Retinal pigment epithelial cell (primary cell): Measurements from ENCODE around the gene RTN4RL2.

Experiments used
- DNase-seq: peaks from one replicate; pipeline ENCODE4 v3.0.0-alpha.2; 2010; ENCODE audit warnings: low read depth
- H3K4me3 ChIP-seq: 2 replicates; pipeline ENCODE4 v1.5.1; 2011; ENCODE audit warnings: mild to moderate bottlenecking, low read length, control low read depth, moderate library complexity
- TF ChIP-seq, protein P1 (sequence below): conservative IDR thresholded peaks from 2 replicates; pipeline ENCODE4 v1.5.1; 2011; ENCODE audit warnings: low read depth, low read length, control low read depth, inconsistent platforms

RTN4RL2 gene

GRCh38 chr11:57458410-57459163, 1.7 kb upstream of the RTN4RL2 start:
- no peak overlapping the region for H3K4me3 ChIP-seq
- TF ChIP-seq, protein P1, sequence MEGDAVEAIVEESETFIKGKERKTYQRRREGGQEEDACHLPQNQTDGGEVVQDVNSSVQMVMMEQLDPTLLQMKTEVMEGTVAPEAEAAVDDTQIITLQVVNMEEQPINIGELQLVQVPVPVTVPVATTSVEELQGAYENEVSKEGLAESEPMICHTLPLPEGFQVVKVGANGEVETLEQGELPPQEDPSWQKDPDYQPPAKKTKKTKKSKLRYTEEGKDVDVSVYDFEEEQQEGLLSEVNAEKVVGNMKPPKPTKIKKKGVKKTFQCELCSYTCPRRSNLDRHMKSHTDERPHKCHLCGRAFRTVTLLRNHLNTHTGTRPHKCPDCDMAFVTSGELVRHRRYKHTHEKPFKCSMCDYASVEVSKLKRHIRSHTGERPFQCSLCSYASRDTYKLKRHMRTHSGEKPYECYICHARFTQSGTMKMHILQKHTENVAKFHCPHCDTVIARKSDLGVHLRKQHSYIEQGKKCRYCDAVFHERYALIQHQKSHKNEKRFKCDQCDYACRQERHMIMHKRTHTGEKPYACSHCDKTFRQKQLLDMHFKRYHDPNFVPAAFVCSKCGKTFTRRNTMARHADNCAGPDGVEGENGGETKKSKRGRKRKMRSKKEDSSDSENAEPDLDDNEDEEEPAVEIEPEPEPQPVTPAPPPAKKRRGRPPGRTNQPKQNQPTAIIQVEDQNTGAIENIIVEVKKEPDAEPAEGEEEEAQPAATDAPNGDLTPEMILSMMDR = peak; percentile 76
- no peak for DNase-seq

DNA sequence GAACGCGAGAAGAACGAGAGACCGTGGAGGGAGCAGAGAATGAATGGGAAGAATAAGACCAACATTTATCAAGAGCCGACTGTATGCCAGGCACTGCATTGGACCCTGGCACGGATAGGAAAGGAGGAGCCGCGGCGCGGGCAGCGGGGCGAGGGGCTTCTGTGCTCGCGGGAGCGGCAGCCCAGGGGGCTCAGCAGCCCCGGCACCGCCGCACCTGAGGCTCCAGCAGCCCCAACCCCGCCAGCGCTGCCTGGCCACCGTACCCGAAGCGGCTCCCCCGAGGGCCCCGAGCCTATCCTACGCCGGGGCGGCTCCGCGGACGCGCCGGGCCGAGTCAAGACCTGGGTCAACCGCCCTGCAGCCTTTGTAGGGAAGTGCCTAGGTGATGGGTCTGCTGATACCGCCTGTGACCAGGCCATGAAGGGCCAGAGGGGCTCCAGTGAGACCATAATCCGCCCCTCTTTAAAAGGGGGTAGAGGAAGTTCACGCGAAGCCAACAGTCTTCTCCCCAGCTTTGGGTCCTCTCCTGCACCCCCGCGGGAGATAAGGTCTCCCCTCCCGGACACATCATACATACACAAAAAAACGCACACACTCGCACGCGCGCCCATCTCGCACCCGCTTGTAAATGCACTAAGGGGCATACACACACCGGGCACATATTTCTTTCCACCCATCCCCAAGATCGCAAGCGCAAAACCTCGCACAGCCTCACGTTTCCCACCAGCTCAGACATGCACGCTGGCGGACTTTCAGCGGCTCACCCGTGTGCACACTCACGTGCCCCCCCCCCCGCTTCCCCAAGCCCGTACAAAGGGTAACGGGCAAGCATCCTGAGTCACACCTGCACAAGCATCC, 935 bp upstream of the RTN4RL2 start:
- TF ChIP-seq, protein P1 = no peak
- no peak overlapping the region for H3K4me3 ChIP-seq
- no peak for DNase-seq

GRCh38 chr11:57460758-57461749, 726 bp downstream of the RTN4RL2 start:
- TF ChIP-seq, protein P1 = no peak
- H3K4me3 ChIP-seq = no peak overlapping the region
- no peak for DNase-seq

DNA sequence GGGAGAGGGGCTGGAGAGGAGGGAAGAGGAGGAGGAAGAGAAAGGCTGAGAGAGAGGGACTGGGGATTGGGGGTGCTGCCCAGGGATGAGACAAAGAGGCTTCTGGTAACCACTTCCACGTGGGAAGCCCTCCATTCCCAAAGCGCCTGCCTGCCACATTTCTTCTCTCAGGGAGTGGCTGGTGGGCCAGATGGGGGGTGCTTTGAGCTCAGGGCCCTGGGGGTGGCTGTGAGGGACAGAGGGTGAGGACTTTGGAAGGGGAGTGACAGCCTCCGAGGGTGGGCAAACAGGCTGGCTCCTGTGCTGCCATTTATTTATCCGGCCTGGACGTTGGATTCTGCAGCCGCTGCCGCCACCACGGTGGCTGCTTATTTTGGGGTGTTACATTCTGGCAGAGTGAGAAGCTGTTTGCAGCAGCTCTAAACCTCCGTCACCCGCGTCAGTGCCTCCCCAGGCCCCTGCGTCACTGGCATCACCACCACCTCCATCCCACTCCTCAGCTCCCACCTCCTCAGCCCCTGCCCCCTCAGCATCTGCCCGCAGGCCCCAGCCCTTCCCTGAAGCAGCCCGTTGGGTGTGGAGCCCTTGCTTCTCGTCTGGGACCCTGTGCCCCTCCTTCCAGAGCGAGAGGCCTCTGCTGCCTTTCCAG, 1.6 kb downstream of the RTN4RL2 start:
- TF ChIP-seq, protein P1 = no peak
- H3K4me3 ChIP-seq = no peak overlapping the region

DNA sequence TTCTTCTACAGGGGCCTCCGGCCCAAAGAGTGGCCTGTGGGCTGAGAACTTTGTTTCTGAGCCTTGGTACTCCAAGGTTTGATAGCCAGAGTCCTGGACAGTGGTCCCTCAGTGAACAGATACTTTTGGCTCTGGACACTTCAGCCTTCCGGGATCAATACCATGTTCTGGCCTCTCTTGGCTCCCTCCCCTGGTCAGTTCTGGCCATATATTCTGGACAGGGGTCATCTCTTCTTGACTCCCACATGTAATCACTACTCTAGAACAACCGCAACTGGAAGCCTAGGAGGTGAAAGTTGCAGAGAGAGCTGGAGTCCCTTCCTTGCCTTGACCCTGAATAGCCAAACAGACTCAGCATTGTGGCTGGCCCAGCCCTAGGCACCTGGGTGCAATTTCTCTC, 2.3 kb downstream of the RTN4RL2 start:
- TF ChIP-seq, protein P1 = no peak
- H3K4me3 ChIP-seq = no peak overlapping the region

More for the DNA sequence above, 1.6 kb downstream of the RTN4RL2 start:
- no peak for DNase-seq

More for the DNA sequence above, 2.3 kb downstream of the RTN4RL2 start:
- DNase-seq = no peak
